ENCODE measurements around the gene NOXA1.

DNA sequence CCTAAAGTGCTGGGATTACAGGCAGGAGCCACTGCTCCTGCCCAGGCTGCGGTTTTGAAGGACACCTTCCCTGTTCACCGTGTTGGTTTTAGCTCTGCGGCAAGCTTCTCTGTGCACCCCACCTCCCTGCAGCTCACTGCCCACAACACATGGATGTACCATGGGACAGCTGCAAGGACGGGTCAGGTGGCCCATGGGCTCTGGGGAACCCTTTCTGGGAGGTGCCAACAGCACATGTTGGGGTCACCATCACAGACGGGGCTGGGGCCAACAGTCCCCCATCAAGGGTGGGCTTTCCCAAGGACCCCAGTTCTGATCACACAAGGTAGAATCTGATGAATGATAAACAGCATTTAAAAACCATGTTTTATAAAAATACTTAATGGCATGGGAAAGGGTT, 7.7 kb upstream of the NOXA1 start:
- TF ChIP-seq, protein P1, sequence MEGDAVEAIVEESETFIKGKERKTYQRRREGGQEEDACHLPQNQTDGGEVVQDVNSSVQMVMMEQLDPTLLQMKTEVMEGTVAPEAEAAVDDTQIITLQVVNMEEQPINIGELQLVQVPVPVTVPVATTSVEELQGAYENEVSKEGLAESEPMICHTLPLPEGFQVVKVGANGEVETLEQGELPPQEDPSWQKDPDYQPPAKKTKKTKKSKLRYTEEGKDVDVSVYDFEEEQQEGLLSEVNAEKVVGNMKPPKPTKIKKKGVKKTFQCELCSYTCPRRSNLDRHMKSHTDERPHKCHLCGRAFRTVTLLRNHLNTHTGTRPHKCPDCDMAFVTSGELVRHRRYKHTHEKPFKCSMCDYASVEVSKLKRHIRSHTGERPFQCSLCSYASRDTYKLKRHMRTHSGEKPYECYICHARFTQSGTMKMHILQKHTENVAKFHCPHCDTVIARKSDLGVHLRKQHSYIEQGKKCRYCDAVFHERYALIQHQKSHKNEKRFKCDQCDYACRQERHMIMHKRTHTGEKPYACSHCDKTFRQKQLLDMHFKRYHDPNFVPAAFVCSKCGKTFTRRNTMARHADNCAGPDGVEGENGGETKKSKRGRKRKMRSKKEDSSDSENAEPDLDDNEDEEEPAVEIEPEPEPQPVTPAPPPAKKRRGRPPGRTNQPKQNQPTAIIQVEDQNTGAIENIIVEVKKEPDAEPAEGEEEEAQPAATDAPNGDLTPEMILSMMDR (conservative IDR thresholded peaks at IDR 0.05 in 1 of 2, IDR thresholded peaks at IDR 0.05 in 1 of 2; ENCODE audit: low read depth in 1 of 2, low read length in 2 of 2) = no peak
- TF ChIP-seq EZH2 (IDR thresholded peaks at IDR 0.05; ENCODE audit: low read length, missing control alignments) = no peak

Data from fibroblast of lung (primary cell).